HEK293T (cell line): Measurements from ENCODE around the gene TMEM59.
A peak's percentile ranks its signal among the peaks of the same experiment; 100 is the strongest.
"Not testable (repeated sequence)": the region's sequence is repeated elsewhere in the genome, so short reads cannot be mapped to it uniquely, and the experiment has no call there.

Source experiments
- CTCF ChIA-PET: fragments of 350-600 bp; formaldehyde crosslinking; extraction: SDS; loops from one replicate; lab custom pipeline; 2021; ENCODE audit warnings: antibody characterized with exemption, inconsistent platforms; lab: Yijun Ruan, JAX
- POLR2A ChIA-PET: fragments of 350-600 bp; formaldehyde crosslinking; extraction: SDS; loops from one replicate; lab custom pipeline; 2020; ENCODE audit warnings: antibody characterized with exemption, inconsistent platforms; lab: Yijun Ruan, JAX
- DNase-seq: peaks from one replicate; pipeline ENCODE4 v3.0.0; 2012; ENCODE audit warnings: mixed read lengths; ENCODE audit errors: extremely low spot score
- ARNT ChIP-seq: fragments of 450-650 bp; IDR thresholded peaks from 2 replicates; pipeline ENCODE4 v1.6.1; 2017; ENCODE audit warnings: mild to moderate bottlenecking
- BHLHE40 ChIP-seq: fragments of 450-650 bp; IDR thresholded peaks from 2 replicates; pipeline ENCODE4 v1.6.1; 2016; ENCODE audit warnings: mild to moderate bottlenecking, moderate library complexity, borderline replicate concordance
- CTBP1 ChIP-seq: fragments of 450-650 bp; IDR thresholded peaks from 2 replicates; pipeline ENCODE4 v1.6.1; 2016; ENCODE audit warnings: borderline replicate concordance
- ELF4 ChIP-seq: fragments of 450-650 bp; IDR thresholded peaks from 2 replicates; pipeline ENCODE4 v1.6.1; 2017; ENCODE audit warnings: antibody characterized with exemption
- FOXA1 ChIP-seq: fragments of 450-650 bp; IDR thresholded peaks from 2 replicates; pipeline ENCODE4 v1.6.1; 2016; ENCODE audit warnings: mild to moderate bottlenecking
- FOXK2 ChIP-seq: fragments of 450-650 bp; IDR thresholded peaks from 2 replicates; pipeline ENCODE4 v1.6.1; 2016; ENCODE audit warnings: mild to moderate bottlenecking
- FOXM1 ChIP-seq: fragments of 450-650 bp; IDR thresholded peaks from 2 replicates; pipeline ENCODE4 v1.6.1; 2017; ENCODE audit warnings: mild to moderate bottlenecking, borderline replicate concordance
- HDGF ChIP-seq: fragments of 450-650 bp; IDR thresholded peaks from 2 replicates; pipeline ENCODE4 v1.6.1; 2017; ENCODE audit warnings: antibody characterized with exemption, borderline replicate concordance
- L3MBTL2 ChIP-seq: fragments of 450-650 bp; conservative IDR thresholded peaks from 2 replicates; pipeline ENCODE4 v1.6.1; 2016; ENCODE audit warnings: mild to moderate bottlenecking
- LEF1 ChIP-seq: fragments of 450-650 bp; IDR thresholded peaks from 2 replicates; pipeline ENCODE4 v1.6.1; 2017; ENCODE audit warnings: mild to moderate bottlenecking, borderline replicate concordance
- NFRKB ChIP-seq: fragments of 450-650 bp; IDR thresholded peaks from 2 replicates; pipeline ENCODE4 v1.6.1; 2016; ENCODE audit warnings: mild to moderate bottlenecking, moderate library complexity
- SP1 ChIP-seq: fragments of 450-650 bp; IDR thresholded peaks from 2 replicates; pipeline ENCODE4 v1.6.1; 2017
- SUZ12 ChIP-seq: fragments of 450-650 bp; IDR thresholded peaks from 2 replicates; pipeline ENCODE4 v1.6.1; 2016; ENCODE audit warnings: mild to moderate bottlenecking
- TARDBP ChIP-seq: fragments of 450-650 bp; IDR thresholded peaks from 2 replicates; pipeline ENCODE4 v1.6.1; 2016
- ZNF384 ChIP-seq: fragments of 450-650 bp; IDR thresholded peaks from 2 replicates; pipeline ENCODE4 v1.6.1; 2016
- TF ChIP-seq, protein P1 (sequence below): fragments of 450-650 bp; IDR thresholded peaks from 2 replicates; pipeline ENCODE4 v1.6.1; 2016

Gene TMEM59

DNA sequence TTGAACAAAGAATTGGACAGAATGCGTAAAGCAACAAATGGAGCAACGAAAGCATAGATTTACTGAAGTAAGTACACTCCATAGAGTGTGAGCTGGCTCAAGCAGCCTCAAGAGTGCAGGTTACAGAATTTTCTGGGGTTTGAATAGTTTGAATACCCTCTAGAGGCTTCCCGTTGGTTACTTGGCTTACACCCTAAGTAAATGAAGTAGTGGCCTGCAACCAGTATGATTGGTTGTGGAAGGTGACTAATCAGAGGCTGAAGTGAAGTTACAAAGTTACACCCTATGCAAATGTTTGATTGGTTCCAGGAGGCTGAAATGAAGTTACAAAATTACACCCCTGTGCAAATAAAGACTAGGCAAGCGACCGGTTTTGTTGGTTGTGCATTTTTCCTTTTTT lies 11.3 kb upstream of the TMEM59 start:
- no peak for DNase-seq
- no peak for TF ChIP-seq NFRKB
- TF ChIP-seq ARNT: no peak
- no peak for TF ChIP-seq LEF1
- ChIA-PET POLR2A (no interaction called here), CTCF (no interaction called here)

DNA sequence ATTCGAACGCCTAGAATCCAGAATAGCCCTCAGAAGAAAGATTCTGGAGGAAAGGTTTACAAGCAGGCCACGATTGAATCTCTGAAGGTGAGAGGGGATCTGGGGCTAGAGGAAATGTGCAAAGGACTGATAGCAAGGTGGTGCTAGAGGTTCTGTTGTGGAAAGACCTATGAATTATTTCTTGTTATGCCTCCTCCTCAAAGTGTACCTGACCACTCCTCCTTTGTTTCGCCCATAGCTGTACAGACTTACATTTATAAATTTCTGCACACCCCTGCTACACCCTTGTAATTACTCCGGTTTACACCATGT lies 1.4 kb upstream of the TMEM59 start:
- no peak for DNase-seq
- TF ChIP-seq HDGF: no peak
- TF ChIP-seq L3MBTL2: no peak
- no peak for TF ChIP-seq BHLHE40
- no peak for TF ChIP-seq TARDBP
- TF ChIP-seq CTBP1: no peak
- TF ChIP-seq SUZ12: no peak
- TF ChIP-seq ELF4: no peak
- TF ChIP-seq FOXM1: no peak
- ChIA-PET CTCF (interaction anchor here (0.6 kb wide), 1 partner anchor 60 kb away, joined by 4 read pairs; no protein-coding TSS in a partner anchor), POLR2A (interaction anchor here (2.4 kb wide), 1 partner anchor 82 kb away, joined by 5 read pairs; no protein-coding TSS in a partner anchor)

DNA sequence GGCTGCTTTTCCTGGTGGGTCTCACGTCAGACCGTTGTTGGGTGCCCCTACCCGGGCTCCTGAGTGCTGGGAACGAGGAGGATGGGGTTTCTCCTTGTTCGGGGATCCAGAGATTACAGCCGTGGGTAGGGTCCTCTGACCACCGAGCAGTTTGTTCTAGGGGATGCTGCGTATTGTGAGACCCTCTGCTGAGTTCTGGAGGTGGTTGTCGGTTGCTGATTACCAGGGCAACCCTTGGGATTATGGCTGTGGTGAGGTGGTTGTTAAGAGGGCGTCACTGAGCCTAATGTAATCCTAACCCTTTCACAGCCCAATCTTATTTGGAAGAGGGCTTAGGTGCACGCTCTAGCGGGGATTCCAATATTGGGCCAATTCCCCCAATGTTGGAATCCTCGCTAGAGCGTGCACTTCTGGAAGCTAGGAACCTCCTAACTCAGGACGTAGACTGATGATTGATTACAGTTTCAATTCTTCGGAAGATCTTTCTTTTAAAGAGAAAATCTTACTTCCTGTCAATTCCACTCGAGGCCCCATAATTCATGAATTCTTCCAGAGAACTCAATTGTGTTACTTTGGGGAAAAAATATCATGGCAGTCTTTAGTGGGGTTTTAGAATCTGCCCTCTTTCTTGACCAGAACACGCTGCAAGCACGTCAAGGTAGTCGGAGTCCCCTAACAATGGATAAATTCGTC lies 887 bp upstream of the TMEM59 start:
- no peak for DNase-seq
- TF ChIP-seq L3MBTL2: 0 out of 2 replicates have a peak, but pooled peaks have one; percentile 8
- no peak for TF ChIP-seq SP1
- ChIA-PET CTCF (no interaction called here), POLR2A (interaction anchor here (1.1 to 2.4 kb wide), 5 partner anchors 46 to 146 kb away, joined by 3 to 5 read pairs (median 3); partner anchors contain the start of genes CYB5RL, IFT25 and MRPL37)

DNA sequence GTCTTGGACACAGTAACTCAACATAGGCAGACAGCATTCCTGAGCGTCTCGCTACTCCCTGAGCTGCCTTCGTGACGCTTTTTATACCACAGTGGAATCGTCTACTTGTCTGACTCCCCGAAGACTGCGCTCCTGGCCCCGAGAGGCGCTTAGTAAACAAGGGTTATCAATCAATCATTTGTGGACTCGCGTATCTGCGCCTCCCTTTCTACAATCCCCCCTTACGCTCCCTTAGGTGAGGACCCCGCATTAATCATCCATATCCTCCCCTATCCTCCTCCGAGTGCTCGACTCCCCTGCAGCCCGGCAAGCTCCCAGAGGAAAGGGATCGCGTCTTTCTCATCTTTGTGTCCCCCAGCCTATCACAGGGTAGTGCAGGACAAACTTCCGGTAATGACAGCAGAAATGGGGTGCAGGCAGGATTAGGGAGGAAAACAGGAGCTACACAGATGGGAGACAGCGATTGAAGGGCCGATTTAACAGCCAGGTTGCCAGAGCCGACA lies 522 bp downstream of the TMEM59 start:
- ChIA-PET POLR2A (interaction anchor here (0.8 to 2.4 kb wide), 11 partner anchors 9 to 669 kb away, joined by 3 to 7 read pairs (median 3); partner anchors contain the start of genes CYB5RL, IFT25 and MRPL37), CTCF (interaction anchor here (0.5 to 0.8 kb wide), 4 partner anchors 29 to 552 kb away, joined by 3 to 4 read pairs (median 3); no protein-coding TSS in a partner anchor)
- TF ChIP-seq SUZ12: no peak
- TF ChIP-seq, protein P1, sequence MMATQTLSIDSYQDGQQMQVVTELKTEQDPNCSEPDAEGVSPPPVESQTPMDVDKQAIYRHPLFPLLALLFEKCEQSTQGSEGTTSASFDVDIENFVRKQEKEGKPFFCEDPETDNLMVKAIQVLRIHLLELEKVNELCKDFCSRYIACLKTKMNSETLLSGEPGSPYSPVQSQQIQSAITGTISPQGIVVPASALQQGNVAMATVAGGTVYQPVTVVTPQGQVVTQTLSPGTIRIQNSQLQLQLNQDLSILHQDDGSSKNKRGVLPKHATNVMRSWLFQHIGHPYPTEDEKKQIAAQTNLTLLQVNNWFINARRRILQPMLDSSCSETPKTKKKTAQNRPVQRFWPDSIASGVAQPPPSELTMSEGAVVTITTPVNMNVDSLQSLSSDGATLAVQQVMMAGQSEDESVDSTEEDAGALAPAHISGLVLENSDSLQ: peak; percentile 54
- DNase-seq: peak; percentile 37

DNA sequence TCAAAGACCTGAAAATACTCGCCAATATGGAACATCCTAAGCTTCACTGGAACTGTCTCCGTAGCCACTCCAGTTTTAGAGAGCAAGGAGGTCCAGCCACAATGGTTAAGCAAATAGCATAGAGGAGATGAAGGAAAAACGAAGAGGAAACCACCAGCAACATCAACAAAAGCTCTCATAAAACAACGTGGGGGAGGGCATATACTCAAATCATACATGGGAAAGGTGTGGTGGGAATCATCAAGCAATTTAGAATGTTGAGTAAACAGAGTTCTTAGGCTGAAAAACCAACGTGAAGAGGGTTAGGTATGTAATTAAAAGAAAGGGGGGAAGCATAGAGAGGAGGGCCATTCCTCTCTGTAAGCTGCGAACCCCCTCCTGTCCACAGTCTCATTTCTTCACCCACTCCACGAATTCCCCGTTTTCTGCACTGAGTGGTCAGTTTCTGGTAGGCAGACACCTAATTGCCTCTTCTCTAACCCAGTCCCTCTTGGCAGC lies 1.0 kb downstream of the TMEM59 start:
- no peak for DNase-seq
- POLR2A ChIA-PET: interaction anchor here (0.8 to 1.6 kb wide), 7 partner anchors 8 to 670 kb away, joined by 3 to 7 read pairs (median 3); partner anchors contain the start of gene IFT25
- CTCF ChIA-PET: interaction anchor here (0.5 kb wide), 1 partner anchor 113 kb away, joined by 4 read pairs; no protein-coding TSS in a partner anchor
- TF ChIP-seq ZNF384: no peak
- no peak for TF ChIP-seq L3MBTL2
- TF ChIP-seq, protein P1: no peak
- no peak for TF ChIP-seq LEF1
- TF ChIP-seq BHLHE40: no peak
- no peak for TF ChIP-seq ELF4
- TF ChIP-seq CTBP1: no peak
- TF ChIP-seq NFRKB: no peak
- TF ChIP-seq SP1: no peak
- no peak for TF ChIP-seq SUZ12
- no peak for TF ChIP-seq FOXM1
- no peak for TF ChIP-seq FOXA1
- no peak for TF ChIP-seq FOXK2
- TF ChIP-seq HDGF: no peak
- TF ChIP-seq TARDBP: no peak
- no peak for TF ChIP-seq ARNT

DNA sequence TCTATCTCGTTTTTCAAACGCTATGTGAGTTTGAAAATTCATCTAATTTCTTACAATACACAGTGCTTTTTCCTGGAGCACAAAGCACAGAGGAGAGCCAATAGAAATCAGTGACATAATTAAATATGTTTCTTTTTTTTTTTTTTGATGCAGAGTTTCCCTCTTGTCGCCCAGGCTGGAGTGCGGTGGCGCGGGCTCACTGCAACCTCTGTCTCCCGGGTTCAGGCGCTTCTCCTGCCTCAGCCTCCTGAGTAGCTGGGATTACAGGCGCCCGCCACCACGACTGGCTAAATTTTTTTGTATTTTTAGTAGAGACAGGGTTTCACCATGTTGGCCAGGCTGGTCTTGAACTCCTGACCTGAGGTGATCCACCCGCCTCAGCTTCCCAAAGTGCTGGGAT lies 2.6 kb downstream of the TMEM59 start:
- DNase-seq, POLR2A ChIA-PET, CTCF ChIA-PET: not testable (repeated sequence)

DNA sequence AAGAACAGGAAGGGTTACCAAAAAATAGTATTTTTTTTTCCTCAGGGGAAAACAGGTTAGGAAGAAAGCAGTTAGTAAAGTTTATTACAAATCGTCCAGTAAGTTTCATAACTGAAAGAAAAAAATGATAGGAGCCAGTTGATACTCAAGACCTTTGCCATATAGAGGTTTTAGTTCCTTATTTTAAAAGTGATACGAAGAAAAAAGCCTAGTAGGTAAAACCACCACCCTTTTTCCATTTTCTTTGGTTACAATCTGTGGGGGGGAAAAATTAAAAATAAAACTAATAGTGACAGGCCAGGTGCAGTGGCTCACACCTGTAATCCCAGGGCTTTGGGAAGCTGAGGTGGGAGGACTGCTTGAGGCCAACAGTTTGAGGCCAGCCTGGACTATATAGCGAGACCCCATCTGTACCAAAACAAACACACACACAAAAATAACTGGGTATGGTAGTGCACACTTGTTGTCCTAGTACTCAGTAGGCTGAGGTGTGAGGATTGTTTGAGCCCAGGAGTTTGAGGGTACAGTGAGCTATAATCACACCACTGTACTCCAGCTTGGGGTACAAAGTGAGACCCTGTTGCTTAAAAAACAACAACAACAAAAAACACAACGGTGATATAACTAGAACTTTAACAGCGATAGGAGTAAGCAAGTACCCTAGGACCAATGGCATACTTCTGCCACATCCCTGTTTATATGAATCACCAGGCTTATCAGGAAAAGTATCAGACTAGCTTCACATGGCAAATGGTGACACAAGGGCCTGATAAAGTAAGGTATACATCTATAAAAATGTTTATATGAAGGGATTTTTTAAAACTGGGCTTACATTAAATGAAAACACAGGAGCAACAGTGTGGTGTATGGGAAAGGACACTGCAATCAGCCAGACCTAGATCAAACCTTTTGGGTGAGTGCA lies 5.4 kb downstream of the TMEM59 start:
- CTCF ChIA-PET: interaction anchor here (0.6 to 1.1 kb wide), 3 partner anchors 19 to 441 kb away, joined by 3 to 5 read pairs (median 3); no protein-coding TSS in a partner anchor
- DNase-seq: no peak
- TF ChIP-seq TARDBP (no peak), ELF4 (no peak), FOXA1 (no peak), L3MBTL2 (no peak), SUZ12 (no peak), BHLHE40 (no peak), ARNT (no peak), FOXK2 (no peak), LEF1 (no peak), HDGF (no peak), ZNF384 (no peak), FOXM1 (no peak), NFRKB (no peak), CTBP1 (no peak), SP1 (no peak)
- TF ChIP-seq, protein P1: no peak
- POLR2A ChIA-PET: no interaction called here
